ENCODE results near the gene HAUS2. TPM values are rescaled to one million over a fixed set of nuclear protein-coding genes. Genes with fewer than 3 reads are reported as not detected.

The HAUS2 gene
- total RNA-seq, 5 donors from 2014 or later (not counting 1 experiment from before 2014, with no cell fraction given), result 13.1 to 21.8 (median 16.8) TPM

GRCh38 chr15:42533246-42533645, 15.4 kb upstream of the HAUS2 start:
- CTCF ChIA-PET, result no interaction called here
- H3K4me3 ChIP-seq (ENCODE audit: control insufficient read depth in 1 of 2, extremely low read depth in 1 of 2, low read length in 1 of 2), result no peak overlapping the region
- peaks cover 11 to 30% of the 10 kb centered on the region in 2 donors for H3K36me3 ChIP-seq (ENCODE audit: control insufficient read depth in 2 of 2, extremely low read depth in 1 of 2, insufficient read depth in 1 of 2, low read length in 1 of 2)
- no peaks in the 10 kb centered on the region for H3K4me1 ChIP-seq (ENCODE audit: control insufficient read depth in 1 of 2, extremely low read depth in 1 of 2, insufficient read depth in 2 of 2, low read length in 2 of 2)
- no peak for DNase-seq
- H3K4me3 Mint-ChIP-seq, result no peak overlapping the region
- no peak overlapping the region for H3K27ac Mint-ChIP-seq
- WGBS (ENCODE audit: insufficient coverage), result no CpG with 5 or more reads among the region's 1 CpG
- no peaks in the 10 kb centered on the region for H3K27me3 Mint-ChIP-seq
- H3K27ac ChIP-seq (ENCODE audit: low read length), result no peak overlapping the region
- no peaks in the 10 kb centered on the region for H3K27me3 ChIP-seq (replicated peaks in 1 of 2; ENCODE audit: control insufficient read depth in 2 of 2, extremely low read depth in 1 of 2, insufficient read depth in 2 of 2, low read length in 1 of 2)
- POLR2A ChIA-PET, result interaction anchor here in 1 of 2 donors (0.6 kb wide), 1 partner anchor 35 kb away, joined by 5 read pairs; no protein-coding TSS in a partner anchor
- H3K9me3 Mint-ChIP-seq, result no peaks in the 10 kb centered on the region
- no peaks in the 10 kb centered on the region for H3K9me3 ChIP-seq
- H3K4me1 Mint-ChIP-seq, result no peaks in the 10 kb centered on the region
- peaks cover 44% of the 10 kb centered on the region for H3K36me3 Mint-ChIP-seq
- ATAC-seq (replicated peaks in 1 of 4), result no peak

- Mint-ChIP-seq H3K27me3 (no peaks in the 10 kb centered on the region), H3K27ac (peak overlapping the region in 1 of 2 donors; percentile 24), H3K4me1 (peaks cover 37 to 45% (median 43%) of the 10 kb centered on the region in 3 donors), H3K9me3 (no peaks in the 10 kb centered on the region), H3K4me3 (no peak overlapping the region), H3K36me3 (peaks cover 11% of the 10 kb centered on the region)
- Histone ChIP-seq H3K4me3 (ENCODE audit: control insufficient read depth in 1 of 2, extremely low read depth in 1 of 2, low read length in 1 of 2) (no peak overlapping the region), H3K4me1 (ENCODE audit: control insufficient read depth in 1 of 2, extremely low read depth in 1 of 2, insufficient read depth in 2 of 2, low read length in 2 of 2) (peaks cover 5 to 23% of the 10 kb centered on the region in 2 experiments), H3K27me3 (replicated peaks in 1 of 2; ENCODE audit: control insufficient read depth in 2 of 2, extremely low read depth in 1 of 2, insufficient read depth in 2 of 2, low read length in 1 of 2) (no peaks in the 10 kb centered on the region), H3K27ac (ENCODE audit: low read length) (no peak overlapping the region), H3K36me3 (ENCODE audit: control insufficient read depth in 2 of 2, extremely low read depth in 1 of 2, insufficient read depth in 1 of 2, low read length in 1 of 2) (peaks cover 0 to 32% of the 10 kb centered on the region in 2 donors), H3K9me3 (no peaks in the 10 kb centered on the region)
- no peak for DNase-seq
- CTCF ChIA-PET, result interaction anchor here in 1 of 2 donors (0.5 to 0.6 kb wide), 2 partner anchors 1053 to 1065 kb away, joined by 3 read pairs; no protein-coding TSS in a partner anchor
- POLR2A ChIA-PET, result interaction anchor here in 1 of 2 donors (0.5 kb wide), 2 partner anchors 18 to 88 kb away, joined by 4 to 8 read pairs; no protein-coding TSS in a partner anchor
- WGBS (ENCODE audit: insufficient coverage), result 65% methylated on average over 3 of the region's 4 CpGs
- ATAC-seq (replicated peaks in 1 of 4), result no peak
These were observed 3.6 kb upstream of the HAUS2 start for GRCh38 chr15:42544853-42545629.

GRCh38 chr15:42547918-42548248, 755 bp upstream of the HAUS2 start:
- H3K4me1 ChIP-seq (ENCODE audit: control insufficient read depth in 1 of 2, extremely low read depth in 1 of 2, insufficient read depth in 2 of 2, low read length in 2 of 2), result peaks cover 5 to 24% of the 10 kb centered on the region in 2 experiments
- no peaks in the 10 kb centered on the region for H3K27me3 ChIP-seq (replicated peaks in 1 of 2; ENCODE audit: control insufficient read depth in 2 of 2, extremely low read depth in 1 of 2, insufficient read depth in 2 of 2, low read length in 1 of 2)
- H3K9me3 ChIP-seq, result no peaks in the 10 kb centered on the region
- ATAC-seq (replicated peaks in 1 of 4) (peak in 1 of 4 experiments; percentile 5), DNase-seq (peak in 4 of 35 experiments; percentile 0 to 51 (median 6))
- no peaks in the 10 kb centered on the region for H3K9me3 Mint-ChIP-seq
- 1% methylated on average over 5 of the region's 9 CpGs for WGBS (ENCODE audit: insufficient coverage)
- peaks cover 8% of the 10 kb centered on the region for H3K36me3 Mint-ChIP-seq
- peak overlapping the region; percentile 93 to 95 for H3K27ac Mint-ChIP-seq
- CTCF ChIA-PET, result interaction anchor here in 1 of 2 donors (0.8 kb wide), 1 partner anchor 76 kb away, joined by 3 read pairs; no protein-coding TSS in a partner anchor
- peak overlapping the region; percentile 93 to 96 for H3K4me3 ChIP-seq (ENCODE audit: control insufficient read depth in 1 of 2, extremely low read depth in 1 of 2, low read length in 1 of 2)
- POLR2A ChIA-PET, result interaction anchor here (0.6 to 1.3 kb wide), 5 partner anchors 10 to 1449 kb away, joined by 3 to 6 read pairs (median 4); partner anchors contain the start of gene STARD9 (in 1 of the 2)
- peak overlapping the region; percentile 80 for H3K27ac ChIP-seq (ENCODE audit: low read length)
- H3K36me3 ChIP-seq (ENCODE audit: control insufficient read depth in 2 of 2, extremely low read depth in 1 of 2, insufficient read depth in 1 of 2, low read length in 1 of 2), result peaks cover 0 to 26% of the 10 kb centered on the region in 2 donors
- H3K4me3 Mint-ChIP-seq, result peak overlapping the region; percentile 88 to 98 (median 97)
- no peaks in the 10 kb centered on the region for H3K27me3 Mint-ChIP-seq
- H3K4me1 Mint-ChIP-seq, result peaks cover 40 to 62% (median 57%) of the 10 kb centered on the region in 3 donors

- DNase-seq (peak in 12 of 35 experiments; percentile 3 to 47 (median 8)), ATAC-seq (replicated peaks in 1 of 4) (peak; percentile 19 to 67 (median 31))
- H3K27ac Mint-ChIP-seq, result peak overlapping the region; percentile 93 to 95
- peak overlapping the region; percentile 93 to 96 for H3K4me3 ChIP-seq (ENCODE audit: control insufficient read depth in 1 of 2, extremely low read depth in 1 of 2, low read length in 1 of 2)
- H3K36me3 Mint-ChIP-seq, result peaks cover 4% of the 10 kb centered on the region
- peaks cover 49 to 69% (median 65%) of the 10 kb centered on the region in 3 donors for H3K4me1 Mint-ChIP-seq
- peaks cover 0 to 19% of the 10 kb centered on the region in 2 donors for H3K36me3 ChIP-seq (ENCODE audit: control insufficient read depth in 2 of 2, extremely low read depth in 1 of 2, insufficient read depth in 1 of 2, low read length in 1 of 2)
- H3K4me3 Mint-ChIP-seq, result peak overlapping the region; percentile 88 to 98 (median 97)
- no peaks in the 10 kb centered on the region for H3K9me3 ChIP-seq
- CTCF ChIA-PET, result interaction anchor here in 1 of 2 donors (0.6 to 0.7 kb wide), 2 partner anchors 36 to 1205 kb away, joined by 3 to 8 read pairs; no protein-coding TSS in a partner anchor
- H3K27me3 Mint-ChIP-seq, result no peaks in the 10 kb centered on the region
- POLR2A ChIA-PET, result interaction anchor here (0.6 to 1.0 kb wide), 3 partner anchors 32 to 163 kb away, joined by 3 read pairs; partner anchors contain the start of gene SNAP23 (in 1 of the 2)
- WGBS (ENCODE audit: insufficient coverage), result 0% methylated on average over 5 of the region's 15 CpGs
- no peaks in the 10 kb centered on the region for H3K9me3 Mint-ChIP-seq
- peak overlapping the region; percentile 80 for H3K27ac ChIP-seq (ENCODE audit: low read length)
- H3K27me3 ChIP-seq (replicated peaks in 1 of 2; ENCODE audit: control insufficient read depth in 2 of 2, extremely low read depth in 1 of 2, insufficient read depth in 2 of 2, low read length in 1 of 2), result no peaks in the 10 kb centered on the region
- peaks cover 5 to 24% of the 10 kb centered on the region in 2 experiments for H3K4me1 ChIP-seq (ENCODE audit: control insufficient read depth in 1 of 2, extremely low read depth in 1 of 2, insufficient read depth in 2 of 2, low read length in 2 of 2)
These were observed 424 bp downstream of the HAUS2 start for GRCh38 chr15:42549032-42549491.

- H3K27me3 Mint-ChIP-seq, result no peaks in the 10 kb centered on the region
- 67% methylated on average over 9 of the region's 12 CpGs for WGBS (ENCODE audit: insufficient coverage)
- CTCF ChIA-PET, result interaction anchor here (0.7 kb wide), 2 partner anchors 11 to 35 kb away, joined by 4 to 8 read pairs; no protein-coding TSS in a partner anchor
- no peaks in the 10 kb centered on the region for H3K27me3 ChIP-seq (replicated peaks in 1 of 2; ENCODE audit: control insufficient read depth in 2 of 2, extremely low read depth in 1 of 2, insufficient read depth in 2 of 2, low read length in 1 of 2)
- peaks cover 54 to 68% (median 68%) of the 10 kb centered on the region in 3 donors for H3K4me1 Mint-ChIP-seq
- POLR2A ChIA-PET, result no interaction called here
- H3K4me3 ChIP-seq (ENCODE audit: control insufficient read depth in 1 of 2, extremely low read depth in 1 of 2, low read length in 1 of 2), result peak overlapping the region; percentile 93 to 96
- ATAC-seq (replicated peaks in 1 of 4), result no peak
- H3K9me3 Mint-ChIP-seq, result no peaks in the 10 kb centered on the region
- no peak for DNase-seq
- H3K27ac ChIP-seq (ENCODE audit: low read length), result no peak overlapping the region
- peak overlapping the region; percentile 11 to 68 for H3K27ac Mint-ChIP-seq
- peaks cover 5 to 24% of the 10 kb centered on the region in 2 experiments for H3K4me1 ChIP-seq (ENCODE audit: control insufficient read depth in 1 of 2, extremely low read depth in 1 of 2, insufficient read depth in 2 of 2, low read length in 2 of 2)
- H3K36me3 ChIP-seq (ENCODE audit: control insufficient read depth in 2 of 2, extremely low read depth in 1 of 2, insufficient read depth in 1 of 2, low read length in 1 of 2), result peaks cover 0 to 13% of the 10 kb centered on the region in 2 donors
- H3K4me3 Mint-ChIP-seq, result peak overlapping the region; percentile 88 to 98 (median 97)
- H3K36me3 Mint-ChIP-seq, result peaks cover 2% of the 10 kb centered on the region
- H3K9me3 ChIP-seq, result no peaks in the 10 kb centered on the region
These were observed 1.2 kb downstream of the HAUS2 start for GRCh38 chr15:42549741-42550392.

- Mint-ChIP-seq H3K36me3 (peaks cover 6% of the 10 kb centered on the region), H3K27me3 (no peaks in the 10 kb centered on the region), H3K27ac (no peak overlapping the region), H3K9me3 (no peaks in the 10 kb centered on the region), H3K4me3 (no peak overlapping the region), H3K4me1 (peaks cover 30 to 41% (median 39%) of the 10 kb centered on the region in 3 donors)
- no peaks in the 10 kb centered on the region for H3K9me3 ChIP-seq
- no CpG with 5 or more reads among the region's 1 CpG for WGBS (ENCODE audit: insufficient coverage)
- ChIA-PET CTCF (interaction anchor here in 1 of 2 donors (0.6 kb wide), 1 partner anchor 66 kb away, joined by 4 read pairs; no protein-coding TSS in a partner anchor), POLR2A (no interaction called here)
- peaks cover 2 to 10% of the 10 kb centered on the region in 2 experiments for H3K4me1 ChIP-seq (ENCODE audit: control insufficient read depth in 1 of 2, extremely low read depth in 1 of 2, insufficient read depth in 2 of 2, low read length in 2 of 2)
- H3K27ac ChIP-seq (ENCODE audit: low read length), result no peak overlapping the region
- H3K27me3 ChIP-seq (replicated peaks in 1 of 2; ENCODE audit: control insufficient read depth in 2 of 2, extremely low read depth in 1 of 2, insufficient read depth in 2 of 2, low read length in 1 of 2), result no peaks in the 10 kb centered on the region
- no peak for DNase-seq
- H3K4me3 ChIP-seq (ENCODE audit: control insufficient read depth in 1 of 2, extremely low read depth in 1 of 2, low read length in 1 of 2), result no peak overlapping the region
- no peak for ATAC-seq (replicated peaks in 1 of 4)
- peaks cover 0 to 3% of the 10 kb centered on the region in 2 donors for H3K36me3 ChIP-seq (ENCODE audit: control insufficient read depth in 2 of 2, extremely low read depth in 1 of 2, insufficient read depth in 1 of 2, low read length in 1 of 2)
These were observed 4.9 kb downstream of the HAUS2 start for GRCh38 chr15:42553554-42553953.
